ENCODE data around the gene CFAP100. TPM values are rescaled to one million over a fixed set of nuclear protein-coding genes. Genes with fewer than 3 reads are reported as not detected.

Gene CFAP100
- total RNA-seq: not detected

- no peaks in the 10 kb centered on the region for H3K9me3 Mint-ChIP-seq
- ChIA-PET CTCF (no interaction called here), POLR2A (no interaction called here)
- H3K27ac Mint-ChIP-seq: no peak within 1 kb of the TSS
- no peaks in the 10 kb centered on the region for H3K36me3 Mint-ChIP-seq (ENCODE audit: low read depth)
- DNase-seq: no peak
- H3K4me1 Mint-ChIP-seq: peaks cover 4% of the 10 kb centered on the region
- H3K27me3 Mint-ChIP-seq: peaks cover 46% of the 10 kb centered on the region
- no peak within 1 kb of the TSS for H3K4me3 Mint-ChIP-seq
These were observed at the start of gene CFAP100 for GRCh38 chr3:126394179-126394976. Gene CFAP100, plus strand, starts transcription at chr3:126394909. Its CDS starts 1,092 bp downstream, at chr3:126396001.

DNA sequence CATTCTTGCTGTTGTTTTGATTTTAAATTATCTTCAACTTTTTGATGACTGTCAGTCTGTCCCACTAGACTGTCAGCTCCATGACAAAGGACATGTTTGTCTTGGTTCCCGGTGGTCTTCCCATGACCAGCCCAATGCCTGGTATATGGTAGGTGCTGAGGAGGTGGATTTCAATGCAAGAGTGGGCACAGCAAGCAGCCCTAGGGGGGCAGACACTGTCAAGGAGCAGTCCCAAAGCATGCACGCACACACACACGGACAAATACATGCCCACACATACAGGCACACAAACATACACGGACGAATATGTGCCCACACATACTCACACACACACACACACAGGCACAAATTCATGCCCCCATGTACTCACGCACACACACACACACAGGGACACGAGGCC, 49.5 kb upstream of the CFAP100 start:
- DNase-seq: no peak
- Mint-ChIP-seq H3K4me3 (no peak overlapping the region), H3K27me3 (no peaks in the 10 kb centered on the region), H3K4me1 (no peaks in the 10 kb centered on the region), H3K36me3 (ENCODE audit: low read depth) (no peaks in the 10 kb centered on the region), H3K27ac (no peak overlapping the region), H3K9me3 (no peaks in the 10 kb centered on the region)
- CTCF ChIA-PET: no interaction called here
- POLR2A ChIA-PET: no interaction called here

GRCh38 chr3:126345641-126346460, 48.9 kb upstream of the CFAP100 start:
- H3K4me3 Mint-ChIP-seq: no peak overlapping the region
- POLR2A ChIA-PET: no interaction called here
- DNase-seq: no peak
- no peaks in the 10 kb centered on the region for H3K27me3 Mint-ChIP-seq
- no peak overlapping the region for H3K27ac Mint-ChIP-seq
- no peaks in the 10 kb centered on the region for H3K9me3 Mint-ChIP-seq
- no peaks in the 10 kb centered on the region for H3K4me1 Mint-ChIP-seq
- H3K36me3 Mint-ChIP-seq (ENCODE audit: low read depth): no peaks in the 10 kb centered on the region
- CTCF ChIA-PET: no interaction called here

- H3K4me1 Mint-ChIP-seq: no peaks in the 10 kb centered on the region
- no peak for DNase-seq
- H3K27ac Mint-ChIP-seq: no peak overlapping the region
- no peaks in the 10 kb centered on the region for H3K27me3 Mint-ChIP-seq
- no peak overlapping the region for H3K4me3 Mint-ChIP-seq
- no peaks in the 10 kb centered on the region for H3K36me3 Mint-ChIP-seq (ENCODE audit: low read depth)
- ChIA-PET CTCF (no interaction called here), POLR2A (no interaction called here)
- H3K9me3 Mint-ChIP-seq: no peaks in the 10 kb centered on the region
These were observed 48.2 kb upstream of the CFAP100 start for GRCh38 chr3:126346466-126346865.

- H3K36me3 Mint-ChIP-seq (ENCODE audit: low read depth): no peaks in the 10 kb centered on the region
- H3K9me3 Mint-ChIP-seq: no peaks in the 10 kb centered on the region
- ChIA-PET CTCF (no interaction called here), POLR2A (no interaction called here)
- no peak overlapping the region for H3K4me3 Mint-ChIP-seq
- no peaks in the 10 kb centered on the region for H3K4me1 Mint-ChIP-seq
- H3K27ac Mint-ChIP-seq: no peak overlapping the region
- H3K27me3 Mint-ChIP-seq: no peaks in the 10 kb centered on the region
- DNase-seq: no peak
These were observed 47.1 kb upstream of the CFAP100 start for GRCh38 chr3:126347543-126348161.

DNA sequence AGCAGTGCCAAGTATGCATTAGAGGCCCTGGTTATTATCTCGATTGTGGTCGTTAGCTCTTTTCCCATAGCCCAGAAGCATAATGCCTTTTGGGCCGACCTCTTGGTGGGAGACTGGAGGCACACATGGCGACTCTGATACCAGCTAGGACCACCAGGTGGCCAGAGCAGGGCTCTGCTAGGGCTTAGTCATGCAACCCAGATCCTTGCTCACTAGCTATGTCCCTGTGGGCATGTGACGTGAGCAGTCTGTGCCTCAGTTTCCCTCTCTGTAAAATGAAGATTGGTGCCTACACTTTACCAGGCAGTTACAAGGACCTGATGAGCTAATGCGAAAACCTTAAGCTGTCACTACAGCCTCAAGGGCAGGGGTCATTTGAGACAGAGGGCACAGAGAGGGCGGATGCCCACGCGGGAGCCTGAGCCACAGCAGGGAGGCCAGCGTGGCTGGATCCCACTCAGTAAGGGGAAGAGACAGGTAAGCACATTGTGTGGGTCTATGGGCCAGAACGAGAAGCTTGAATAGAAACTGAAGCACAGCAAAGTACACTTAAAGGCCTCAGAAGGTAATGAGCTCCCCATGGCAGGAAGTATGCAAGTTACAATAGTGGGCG, 46.3 kb upstream of the CFAP100 start:
- ChIA-PET POLR2A (no interaction called here), CTCF (no interaction called here)

GRCh38 chr3:126349071-126349470, 45.6 kb upstream of the CFAP100 start:
- POLR2A ChIA-PET: no interaction called here
- CTCF ChIA-PET: no interaction called here
- H3K9me3 Mint-ChIP-seq: no peaks in the 10 kb centered on the region
- no peaks in the 10 kb centered on the region for H3K27me3 Mint-ChIP-seq
- no peak for DNase-seq
- H3K4me3 Mint-ChIP-seq: no peak overlapping the region
- no peaks in the 10 kb centered on the region for H3K36me3 Mint-ChIP-seq (ENCODE audit: low read depth)
- no peak overlapping the region for H3K27ac Mint-ChIP-seq
- H3K4me1 Mint-ChIP-seq: no peaks in the 10 kb centered on the region

More for the DNA sequence above, 46.3 kb upstream of the CFAP100 start:
- no peak for DNase-seq
- no peaks in the 10 kb centered on the region for H3K9me3 Mint-ChIP-seq
- no peak overlapping the region for H3K27ac Mint-ChIP-seq
- no peaks in the 10 kb centered on the region for H3K27me3 Mint-ChIP-seq
- no peaks in the 10 kb centered on the region for H3K36me3 Mint-ChIP-seq (ENCODE audit: low read depth)
- no peaks in the 10 kb centered on the region for H3K4me1 Mint-ChIP-seq
- no peak overlapping the region for H3K4me3 Mint-ChIP-seq

GRCh38 chr3:126349611-126350501, 44.9 kb upstream of the CFAP100 start:
- H3K4me1 Mint-ChIP-seq: no peaks in the 10 kb centered on the region
- no peak overlapping the region for H3K27ac Mint-ChIP-seq
- ChIA-PET CTCF (no interaction called here), POLR2A (no interaction called here)
- H3K9me3 Mint-ChIP-seq: no peaks in the 10 kb centered on the region
- H3K4me3 Mint-ChIP-seq: no peak overlapping the region
- no peaks in the 10 kb centered on the region for H3K27me3 Mint-ChIP-seq
- H3K36me3 Mint-ChIP-seq (ENCODE audit: low read depth): no peaks in the 10 kb centered on the region
- DNase-seq: no peak

DNA sequence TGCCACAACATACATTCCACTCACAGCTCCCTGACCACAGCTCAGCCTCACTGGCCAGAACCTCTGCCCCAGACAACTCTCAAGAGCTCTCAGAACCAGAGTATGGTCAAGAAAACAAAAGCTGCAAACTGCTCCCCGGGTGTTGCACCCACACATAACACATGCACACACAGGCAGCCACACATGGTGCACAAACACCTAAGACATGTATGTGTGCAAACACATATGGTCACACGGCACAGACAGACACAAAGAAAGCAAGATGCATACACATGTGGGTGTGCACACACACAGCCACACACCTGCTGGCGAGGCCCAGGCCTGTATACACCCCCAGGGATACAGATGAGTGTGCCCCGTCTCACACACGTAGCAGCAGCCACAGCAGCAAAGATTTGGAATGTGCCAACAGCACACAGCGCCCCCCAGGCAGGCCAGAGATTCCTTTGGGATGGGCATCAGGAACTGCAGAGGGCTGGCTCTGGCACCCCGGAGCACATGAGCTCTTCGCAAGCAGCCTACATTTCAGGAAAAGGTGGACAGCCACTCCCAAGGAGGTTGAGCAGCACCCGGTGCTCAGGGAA, 44.1 kb upstream of the CFAP100 start:
- Mint-ChIP-seq H3K4me1 (peaks cover 1% of the 10 kb centered on the region), H3K9me3 (no peaks in the 10 kb centered on the region), H3K36me3 (ENCODE audit: low read depth) (no peaks in the 10 kb centered on the region), H3K4me3 (no peak overlapping the region), H3K27me3 (peaks cover 5% of the 10 kb centered on the region), H3K27ac (no peak overlapping the region)
- ChIA-PET CTCF (no interaction called here), POLR2A (no interaction called here)
- DNase-seq: no peak

DNA sequence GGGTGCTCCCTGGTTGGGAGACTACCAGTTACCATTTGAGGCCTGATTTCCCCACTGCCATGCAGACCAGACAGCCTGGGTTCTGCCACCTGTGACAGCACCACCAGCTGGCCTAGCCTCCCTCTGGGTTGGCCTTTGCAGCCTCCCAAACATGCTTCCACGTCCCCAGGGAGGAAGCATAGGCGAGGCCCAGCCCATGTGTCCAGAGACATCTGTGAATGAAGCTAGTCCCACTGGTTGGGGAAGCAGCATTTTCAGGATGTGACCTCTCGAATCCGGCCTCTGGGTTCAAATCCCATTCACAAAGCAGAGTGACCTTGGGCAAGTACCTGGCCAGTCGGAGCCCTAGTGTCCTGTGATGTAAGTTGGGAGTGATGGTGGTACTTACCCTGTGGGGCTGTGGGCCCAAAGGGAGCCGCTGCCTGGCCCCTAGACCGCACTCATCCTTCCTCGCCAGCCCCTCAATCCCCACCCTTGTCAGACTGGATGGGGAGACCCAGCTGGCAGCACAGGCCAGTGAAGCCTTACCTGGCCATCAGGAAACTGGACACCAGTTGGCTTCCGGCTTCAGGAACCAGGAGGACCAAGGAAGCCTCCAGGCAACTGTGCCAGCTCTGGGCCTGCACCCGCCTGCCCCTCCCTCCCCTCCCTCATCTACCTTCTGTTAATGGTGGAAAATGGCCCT, 43.5 kb upstream of the CFAP100 start:
- POLR2A ChIA-PET: no interaction called here
- CTCF ChIA-PET: no interaction called here
- H3K4me1 Mint-ChIP-seq: peaks cover 3% of the 10 kb centered on the region
- no peak overlapping the region for H3K4me3 Mint-ChIP-seq
- no peaks in the 10 kb centered on the region for H3K36me3 Mint-ChIP-seq (ENCODE audit: low read depth)
- peaks cover 10% of the 10 kb centered on the region for H3K27me3 Mint-ChIP-seq
- DNase-seq: no peak
- no peak overlapping the region for H3K27ac Mint-ChIP-seq
- no peaks in the 10 kb centered on the region for H3K9me3 Mint-ChIP-seq

GRCh38 chr3:126351771-126352475, 42.8 kb upstream of the CFAP100 start:
- DNase-seq: no peak
- Mint-ChIP-seq H3K9me3 (no peaks in the 10 kb centered on the region), H3K27me3 (peaks cover 13% of the 10 kb centered on the region), H3K4me3 (no peak overlapping the region), H3K27ac (no peak overlapping the region), H3K36me3 (ENCODE audit: low read depth) (no peaks in the 10 kb centered on the region), H3K4me1 (peaks cover 5% of the 10 kb centered on the region)
- CTCF ChIA-PET: no interaction called here
- POLR2A ChIA-PET: no interaction called here
